GM12891 (cell line): ENCODE results near the gene CLDN8. TPM values are rescaled to one million over a fixed set of nuclear protein-coding genes. Genes with fewer than 3 reads are reported as not detected.

Experiments
- DNase-seq: peaks from one replicate; pipeline ENCODE4 v3.0.0; 2011; ENCODE audit warnings: low spot score; ENCODE audit not compliant: insufficient read length
- FAIRE-seq: peaks from 2 replicates; lab custom pipeline; 2011; peaks lifted over from hg19 to GRCh38; lab: Jason Lieb, UNC
- PAX5 ChIP-seq: IDR thresholded peaks from 2 replicates; pipeline ENCODE4 v1.6.1; 2011; ENCODE audit warnings: low read length, moderate library complexity, mild to moderate bottlenecking; ENCODE audit not compliant: insufficient read depth, severe bottlenecking
- POLR2A ChIP-seq: IDR thresholded peaks from 2 replicates; pipeline ENCODE4 v1.6.1; 2011; ENCODE audit warnings: low read depth, low read length, control low read depth
- POLR2AphosphoS5 ChIP-seq: IDR thresholded peaks from 2 replicates; pipeline ENCODE4 v1.6.1; 2011; ENCODE audit warnings: low read depth, low read length, control low read depth
- POU2F2 ChIP-seq: IDR thresholded peaks from 2 replicates; pipeline ENCODE4 v1.6.1; 2011; ENCODE audit warnings: low read depth, mild to moderate bottlenecking, control low read depth, low read length, moderate library complexity
- SPI1 ChIP-seq: IDR thresholded peaks from 2 replicates; pipeline ENCODE4 v1.6.1; 2011; ENCODE audit warnings: low read depth, low read length, control low read depth
- TAF1 ChIP-seq: IDR thresholded peaks from 2 replicates; pipeline ENCODE4 v1.6.1; 2011; ENCODE audit warnings: low read depth, low read length, control low read depth
- polyA plus RNA-seq: library from polyadenylated mRNA; unstranded; fragments of >200 nt; gene quantifications from one replicate; pipeline ENCODE4 v1.2.1, GENCODE V29; 2012; ENCODE audit warnings: low read depth, missing spikeins, inconsistent platforms; ENCODE audit not compliant: missing spikeins

The CLDN8 gene
- polyA plus RNA-seq, result not detected

DNA sequence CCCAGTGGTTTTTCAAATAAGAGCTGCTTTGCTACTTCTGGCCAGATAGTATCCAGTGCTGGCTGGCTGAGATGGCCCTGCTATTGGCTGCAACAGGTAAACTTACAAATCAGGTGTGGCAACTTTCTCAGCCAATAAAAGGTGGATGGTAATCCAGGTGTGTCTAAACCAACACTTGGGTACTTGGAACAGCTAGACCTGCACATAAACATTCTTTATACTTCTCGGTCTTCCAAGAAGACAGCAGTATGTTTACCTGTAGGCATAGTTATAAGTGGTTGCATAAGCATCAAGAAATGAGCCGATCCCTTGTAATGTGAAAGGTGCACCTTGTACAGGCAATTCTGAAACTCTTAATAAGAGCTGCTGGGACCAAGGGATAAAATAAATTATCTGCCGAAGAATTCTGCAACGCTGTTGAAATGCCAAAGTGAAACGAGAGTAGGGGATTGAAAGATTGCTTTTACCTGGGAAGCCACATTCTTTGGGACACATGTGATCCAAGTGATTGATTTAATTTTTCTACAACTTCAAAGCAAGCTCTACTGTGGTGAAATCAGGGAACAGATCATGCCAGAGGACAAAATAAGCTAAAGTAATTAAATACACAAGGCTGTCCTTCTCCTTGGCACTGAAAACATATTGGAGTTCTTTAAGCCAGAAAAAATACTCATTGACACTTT is at the start of gene CLDN8:
Gene CLDN8 (minus strand): TSS at position 57 of the 683 bp plus-strand sequence. CDS start 172 bp downstream, outside the sequence.
- no peak for DNase-seq
- FAIRE-seq, result no peak
- TF ChIP-seq TAF1 (no peak), SPI1 (no peak), POU2F2 (no peak), POLR2A (no peak), PAX5 (no peak), POLR2AphosphoS5 (no peak)

DNA sequence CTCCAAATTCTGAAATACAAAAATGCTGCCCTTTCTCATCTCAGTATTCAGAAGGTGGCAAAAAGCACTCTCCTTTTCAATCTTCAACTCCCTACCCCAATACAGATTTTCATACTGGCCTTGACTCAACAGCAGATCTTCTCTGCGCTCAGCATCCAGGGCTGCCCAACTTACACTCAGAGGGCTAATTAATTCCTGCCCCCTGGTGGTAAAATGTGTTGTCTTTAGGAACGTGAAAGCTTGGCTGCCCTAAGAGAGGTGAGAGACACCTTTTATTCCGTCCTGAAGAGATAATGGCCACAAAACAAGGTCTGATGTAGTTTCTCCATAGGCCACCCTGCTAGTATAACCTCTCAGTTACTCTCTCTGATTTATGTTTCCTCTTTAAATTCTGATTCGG is 41.9 kb upstream of the CLDN8 start:
- DNase-seq, result no peak
- TF ChIP-seq POLR2AphosphoS5 (no peak), TAF1 (no peak), POLR2A (no peak), PAX5 (no peak), POU2F2 (no peak), SPI1 (no peak)
- no peak for FAIRE-seq

DNA sequence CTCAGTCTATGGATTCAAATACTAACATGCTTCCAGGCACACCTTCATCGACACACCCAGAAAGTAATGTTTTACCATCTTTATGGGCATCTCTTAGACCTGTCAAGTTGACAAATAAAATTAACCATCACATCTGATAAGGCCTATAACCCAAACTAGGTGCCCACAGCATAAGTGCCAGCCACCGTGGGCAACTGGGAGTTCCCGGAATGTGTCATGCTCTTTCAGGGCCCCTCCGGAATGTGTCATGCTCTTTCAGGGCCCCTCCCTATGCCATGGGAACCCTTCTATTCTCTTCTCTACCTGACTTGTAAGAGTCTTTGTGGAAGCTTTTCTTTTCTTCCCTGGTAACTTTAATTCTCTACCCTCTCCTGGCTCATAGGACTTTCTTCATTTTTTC is 40.2 kb upstream of the CLDN8 start:
- FAIRE-seq (no peak), DNase-seq (no peak)
- no peak for TF ChIP-seq POLR2A
- no peak for TF ChIP-seq TAF1
- no peak for TF ChIP-seq PAX5
- TF ChIP-seq SPI1, result no peak
- TF ChIP-seq POLR2AphosphoS5, result no peak
- TF ChIP-seq POU2F2, result no peak

DNA sequence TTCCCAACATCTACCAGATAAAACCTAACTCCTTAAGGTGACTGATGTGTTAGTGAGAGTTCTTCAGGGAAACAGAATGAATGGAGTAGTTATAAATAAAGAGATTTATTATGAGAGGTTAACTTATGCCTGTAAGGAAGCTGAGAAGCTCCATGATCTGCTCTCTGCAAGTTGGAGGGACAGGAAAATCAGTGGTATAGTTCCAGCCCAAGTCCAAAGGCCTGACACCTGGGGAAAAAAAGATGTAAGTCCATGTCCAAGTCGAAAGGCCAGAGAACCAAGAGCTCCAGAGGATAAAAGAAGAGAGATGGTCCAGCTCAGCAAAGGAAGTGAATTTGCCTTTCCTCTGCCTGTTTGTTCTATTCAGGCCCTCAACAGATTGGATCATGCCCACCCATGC is 39.8 kb upstream of the CLDN8 start:
- no peak for FAIRE-seq
- no peak for TF ChIP-seq POU2F2
- no peak for TF ChIP-seq SPI1
- no peak for TF ChIP-seq POLR2AphosphoS5
- no peak for TF ChIP-seq TAF1
- TF ChIP-seq PAX5, result no peak
- TF ChIP-seq POLR2A, result no peak
- DNase-seq, result no peak

DNA sequence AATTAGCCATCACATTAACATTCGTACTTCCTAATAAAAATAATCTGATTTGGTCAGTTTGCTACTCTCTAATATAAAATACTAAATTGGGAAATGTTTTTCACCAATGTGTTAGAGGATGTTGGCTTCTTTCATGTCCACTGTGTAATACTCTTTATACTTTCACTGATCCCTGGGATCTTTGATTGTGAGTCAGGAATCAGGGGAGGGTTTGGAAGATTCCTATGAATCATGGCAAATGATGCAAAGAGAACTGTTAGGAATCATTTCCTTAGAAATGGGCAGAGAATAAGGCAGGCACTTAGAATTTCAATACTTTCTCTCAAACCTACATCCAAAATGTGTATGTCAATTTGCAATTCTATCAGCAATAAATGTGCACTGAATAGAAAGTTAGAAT is 35.9 kb upstream of the CLDN8 start:
- no peak for TF ChIP-seq SPI1
- no peak for TF ChIP-seq TAF1
- TF ChIP-seq POLR2AphosphoS5, result no peak
- no peak for FAIRE-seq

DNA sequence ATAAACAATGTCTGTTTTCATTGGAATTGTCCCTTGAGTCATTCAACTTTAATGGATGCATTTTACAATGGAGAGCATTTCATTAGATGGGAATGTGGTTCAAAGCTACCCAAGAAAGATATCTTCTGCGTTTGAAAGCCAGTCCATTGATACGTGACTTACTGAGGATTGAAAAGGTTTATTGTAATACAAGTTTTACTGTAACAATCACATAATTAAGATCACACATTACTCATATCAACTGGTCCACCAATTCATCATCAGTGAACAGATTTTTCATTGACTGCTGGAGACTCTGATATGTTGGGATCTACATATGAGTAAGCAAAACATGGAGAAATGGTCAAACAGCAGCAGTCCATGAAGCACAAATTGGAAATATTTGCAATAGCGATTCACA is 34.0 kb upstream of the CLDN8 start:
- no peak for FAIRE-seq
- no peak for DNase-seq
- TF ChIP-seq POU2F2 (no peak), TAF1 (no peak), SPI1 (no peak), PAX5 (no peak), POLR2AphosphoS5 (no peak), POLR2A (no peak)

More for the DNA sequence above, 35.9 kb upstream of the CLDN8 start:
- DNase-seq, result no peak

DNA sequence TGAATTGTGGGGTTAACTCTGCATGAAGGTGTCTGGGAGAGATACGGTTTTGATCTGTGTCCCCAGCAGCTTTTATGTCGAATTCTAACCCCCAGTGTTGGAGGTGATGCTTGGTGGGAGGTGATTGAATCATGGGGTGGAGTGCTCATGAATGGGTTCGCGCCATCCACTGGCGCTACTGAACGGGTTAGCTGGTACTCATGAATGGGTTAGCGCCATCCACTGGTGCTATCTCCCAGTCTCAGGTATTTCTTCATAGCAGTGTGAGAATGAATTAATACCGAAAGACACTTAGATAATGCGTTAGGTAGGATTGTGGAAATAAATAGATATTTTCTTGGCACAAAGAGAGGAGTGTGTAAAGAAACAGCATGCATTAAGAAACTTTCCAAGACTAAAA is 32.9 kb upstream of the CLDN8 start:
- TF ChIP-seq POU2F2 (no peak), TAF1 (no peak), SPI1 (no peak), POLR2AphosphoS5 (no peak), POLR2A (no peak), PAX5 (no peak)
- no peak for DNase-seq
- no peak for FAIRE-seq

DNA sequence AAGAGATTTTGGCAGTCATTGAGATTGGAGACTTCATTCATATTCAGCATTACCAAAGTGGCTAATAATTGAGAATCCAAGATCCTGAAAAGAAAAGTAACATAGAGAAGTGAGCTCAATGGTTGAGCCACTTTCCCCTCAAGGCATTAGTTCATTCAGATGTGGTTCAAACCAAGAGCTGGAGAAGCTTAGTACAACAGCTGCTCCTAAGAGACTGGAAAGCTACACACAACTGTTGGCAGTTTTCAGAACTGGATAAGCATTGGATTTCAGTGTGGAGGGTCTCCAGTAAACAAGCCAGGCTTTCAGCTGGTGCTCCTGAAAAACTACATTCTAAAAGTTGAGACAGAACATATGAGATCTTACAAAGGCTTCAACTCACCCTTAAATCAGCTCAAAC is 29.2 kb upstream of the CLDN8 start:
- no peak for FAIRE-seq
- no peak for DNase-seq
- TF ChIP-seq SPI1, result no peak
- TF ChIP-seq POLR2AphosphoS5, result no peak
- TF ChIP-seq POU2F2, result no peak
- TF ChIP-seq PAX5, result no peak
- no peak for TF ChIP-seq TAF1
- TF ChIP-seq POLR2A, result no peak

DNA sequence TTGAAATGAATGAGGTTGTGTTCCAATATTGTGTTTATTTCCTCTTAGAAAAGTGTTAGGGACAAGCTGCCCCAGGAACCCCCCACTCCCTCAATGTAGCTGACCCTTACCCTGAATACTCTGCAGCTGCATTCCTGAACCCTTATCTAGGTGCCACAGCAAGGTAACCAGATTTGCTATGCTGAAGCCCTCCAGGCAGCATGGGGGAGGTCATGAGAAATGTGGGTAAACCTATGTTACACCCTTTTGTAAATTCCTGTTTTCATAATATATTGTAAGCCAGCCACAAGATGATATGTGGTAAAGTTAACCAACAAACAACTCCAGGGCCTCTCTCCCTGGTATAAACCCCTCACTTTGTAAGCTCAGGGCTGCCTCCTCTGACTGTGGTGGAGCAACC is 27.8 kb upstream of the CLDN8 start:
- FAIRE-seq, result no peak
- no peak for DNase-seq
- TF ChIP-seq POLR2AphosphoS5, result no peak

DNA sequence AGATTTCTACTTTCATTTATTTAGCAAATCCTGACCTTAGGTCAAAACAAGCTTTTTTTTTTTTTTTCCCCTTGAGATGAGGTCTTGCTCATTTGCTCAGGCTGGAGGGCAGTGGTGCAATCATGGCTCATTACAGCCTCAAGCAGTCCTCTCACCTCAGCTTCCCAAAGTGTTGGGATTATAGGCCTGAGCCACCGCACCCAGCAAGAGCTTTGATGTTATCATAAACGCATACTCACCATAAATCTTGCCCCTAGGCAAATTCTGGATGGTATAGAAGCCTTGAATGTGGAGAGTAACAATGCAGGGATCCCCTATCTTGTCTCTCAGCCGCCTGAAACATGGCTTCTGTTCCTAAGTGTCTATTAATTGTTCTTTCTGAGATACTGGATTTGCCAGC is 24.8 kb upstream of the CLDN8 start:
- TF ChIP-seq PAX5 (no peak), POLR2AphosphoS5 (no peak), POU2F2 (no peak), POLR2A (no peak), SPI1 (no peak), TAF1 (no peak)
- FAIRE-seq (no peak), DNase-seq (no peak)
